ENCODE data around the gene LTBR. TPM values are rescaled to one million over a fixed set of nuclear protein-coding genes. Genes with fewer than 3 reads are reported as not detected.

The LTBR gene
- total and polyA plus RNA-seq, 2 experiments from 2014 or later: 42.4 to 79.8 TPM

DNA sequence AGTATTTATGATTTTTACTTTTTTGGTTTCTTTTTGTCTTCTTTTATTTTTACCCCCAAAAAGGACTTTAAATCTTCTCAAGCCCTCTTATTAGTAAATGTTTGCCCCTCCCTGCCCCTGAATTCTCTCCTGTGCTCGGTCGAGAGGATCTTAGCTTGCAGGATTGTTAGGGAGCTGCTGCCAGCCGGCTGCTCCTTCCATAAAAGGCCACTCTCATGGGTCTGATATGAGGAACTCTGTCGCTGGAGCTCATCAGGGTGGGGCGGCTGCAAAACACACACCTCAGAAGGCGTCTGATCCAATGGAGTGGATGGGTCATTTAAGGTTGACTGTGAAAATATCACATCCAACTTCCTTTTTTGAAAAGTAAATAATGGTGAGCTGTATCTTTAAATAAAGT, 8.5 kb downstream of the LTBR start:
- Histone ChIP-seq H3K4me1 (ENCODE audit: insufficient read depth) (peaks cover 5% of the 10 kb centered on the region), H3K9me2 (replicated peaks; ENCODE audit: insufficient read depth) (no peaks in the 10 kb centered on the region), H3K9me3 (ENCODE audit: low read depth) (no peaks in the 10 kb centered on the region), H3K27me3 (no peaks in the 10 kb centered on the region), H4K20me1 (ENCODE audit: insufficient read depth, poor library complexity, severe bottlenecking) (no peaks in the 10 kb centered on the region), H2AFZ (no peak overlapping the region), H3K79me2 (no peaks in the 10 kb centered on the region), H3K36me3 (replicated peaks; ENCODE audit: insufficient read depth, low read depth) (no peaks in the 10 kb centered on the region), H3K27ac (peak overlapping the region; percentile 69), H3K4me3 (no peak overlapping the region), H3K4me2 (no peak overlapping the region)
- WGBS (ENCODE audit: low lambda C conversion rate, missing lambda C conversion rate): 46% methylated on average over 6 of the region's 6 CpGs
- no peak for DNase-seq (ENCODE audit: low spot score)
- TF ChIP-seq EZH2phosphoT487 (IDR thresholded peaks at IDR 0.05; ENCODE audit: low read depth, severe bottlenecking, unreplicated experiment) (no peak), CTCF (IDR thresholded peaks at IDR 0.05; ENCODE audit: poor library complexity) (no peak), EZH2 (IDR thresholded peaks at IDR 0.05; ENCODE audit: borderline replicate concordance) (no peak)

- H3K27me3 ChIP-seq: no peaks in the 10 kb centered on the region
- H4K20me1 ChIP-seq (ENCODE audit: insufficient read depth, poor library complexity, severe bottlenecking): no peaks in the 10 kb centered on the region
- no peak overlapping the region for H3K4me2 ChIP-seq
- no peaks in the 10 kb centered on the region for H3K79me2 ChIP-seq
- no peak overlapping the region for H2AFZ ChIP-seq
- H3K9me3 ChIP-seq (ENCODE audit: low read depth): no peaks in the 10 kb centered on the region
- H3K27ac ChIP-seq: no peak overlapping the region
- DNase-seq (ENCODE audit: low spot score): no peak
- H3K4me3 ChIP-seq: no peak overlapping the region
- TF ChIP-seq EZH2phosphoT487 (IDR thresholded peaks at IDR 0.05; ENCODE audit: low read depth, severe bottlenecking, unreplicated experiment) (no peak), CTCF (IDR thresholded peaks at IDR 0.05; ENCODE audit: poor library complexity) (no peak), EZH2 (IDR thresholded peaks at IDR 0.05; ENCODE audit: borderline replicate concordance) (no peak)
- no peaks in the 10 kb centered on the region for H3K9me2 ChIP-seq (replicated peaks; ENCODE audit: insufficient read depth)
- H3K36me3 ChIP-seq (replicated peaks; ENCODE audit: insufficient read depth, low read depth): no peaks in the 10 kb centered on the region
- 96% methylated on average over 7 of the region's 7 CpGs for WGBS (ENCODE audit: low lambda C conversion rate, missing lambda C conversion rate)
- H3K4me1 ChIP-seq (ENCODE audit: insufficient read depth): peaks cover 5% of the 10 kb centered on the region
Measured at GRCh38 chr12:6393109-6393508, 9.1 kb downstream of the LTBR start.

DNA sequence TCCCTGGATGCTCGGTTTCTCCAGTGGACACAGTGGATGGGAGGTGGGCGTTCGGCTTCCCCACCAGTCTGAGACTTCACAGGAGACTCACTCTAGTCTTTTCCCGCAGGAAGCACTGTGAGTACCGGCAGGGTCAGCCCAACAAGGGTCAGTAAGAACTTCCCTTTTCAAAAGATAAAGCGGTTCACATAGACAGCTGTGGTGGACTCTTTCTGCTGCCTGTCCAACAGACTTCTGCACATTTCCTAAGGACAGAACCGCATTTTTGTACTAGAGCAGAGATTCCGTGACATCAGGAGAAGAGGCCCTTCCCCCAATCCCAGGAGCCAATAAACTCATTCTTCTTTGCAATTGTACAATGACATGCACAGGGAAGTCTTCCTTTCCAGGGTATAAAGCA, 10.4 kb downstream of the LTBR start:
- H3K27ac ChIP-seq: no peak overlapping the region
- TF ChIP-seq EZH2phosphoT487 (IDR thresholded peaks at IDR 0.05; ENCODE audit: low read depth, severe bottlenecking, unreplicated experiment) (no peak), EZH2 (IDR thresholded peaks at IDR 0.05; ENCODE audit: borderline replicate concordance) (no peak), CTCF (IDR thresholded peaks at IDR 0.05; ENCODE audit: poor library complexity) (no peak)
- 95% methylated on average over 8 of the region's 8 CpGs for WGBS (ENCODE audit: low lambda C conversion rate, missing lambda C conversion rate)

DNA sequence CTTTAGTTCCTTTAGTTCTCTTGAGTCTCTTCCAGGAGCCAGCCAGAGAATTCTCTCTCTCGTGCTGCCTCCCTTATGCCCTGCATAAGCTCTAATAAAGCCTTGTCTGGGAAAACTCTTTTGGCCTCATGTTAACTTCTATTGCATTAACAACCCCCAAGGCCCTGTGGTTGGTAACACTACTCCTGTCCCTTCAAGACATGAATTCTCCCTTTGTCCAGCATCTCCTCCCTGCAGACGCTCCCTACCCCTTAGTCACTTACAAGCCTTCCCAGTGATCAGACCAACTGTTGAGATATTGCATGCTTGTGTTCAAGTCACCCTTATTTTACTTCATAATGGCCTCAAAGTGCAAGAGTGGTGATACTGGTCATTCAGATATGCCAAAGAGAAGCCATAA, 12.1 kb downstream of the LTBR start:
- Histone ChIP-seq H3K9me3 (ENCODE audit: low read depth) (no peaks in the 10 kb centered on the region), H3K27me3 (no peaks in the 10 kb centered on the region), H3K9me2 (replicated peaks; ENCODE audit: insufficient read depth) (no peaks in the 10 kb centered on the region), H3K4me3 (no peak overlapping the region), H2AFZ (no peak overlapping the region), H3K27ac (no peak overlapping the region), H4K20me1 (ENCODE audit: insufficient read depth, poor library complexity, severe bottlenecking) (no peaks in the 10 kb centered on the region), H3K79me2 (no peaks in the 10 kb centered on the region), H3K36me3 (replicated peaks; ENCODE audit: insufficient read depth, low read depth) (no peaks in the 10 kb centered on the region), H3K4me1 (ENCODE audit: insufficient read depth) (peaks cover 5% of the 10 kb centered on the region), H3K4me2 (no peak overlapping the region)
- TF ChIP-seq CTCF (IDR thresholded peaks at IDR 0.05; ENCODE audit: poor library complexity): no peak
- no peak for TF ChIP-seq EZH2phosphoT487 (IDR thresholded peaks at IDR 0.05; ENCODE audit: low read depth, severe bottlenecking, unreplicated experiment)
- TF ChIP-seq EZH2 (IDR thresholded peaks at IDR 0.05; ENCODE audit: borderline replicate concordance): no peak
- DNase-seq (ENCODE audit: low spot score): no peak
- WGBS (ENCODE audit: low lambda C conversion rate, missing lambda C conversion rate): 87% methylated on average over 2 of the region's 2 CpGs

More for the DNA sequence above, 10.4 kb downstream of the LTBR start:
- no peaks in the 10 kb centered on the region for H3K36me3 ChIP-seq (replicated peaks; ENCODE audit: insufficient read depth, low read depth)
- no peaks in the 10 kb centered on the region for H3K9me2 ChIP-seq (replicated peaks; ENCODE audit: insufficient read depth)
- no peak overlapping the region for H3K4me2 ChIP-seq
- H4K20me1 ChIP-seq (ENCODE audit: insufficient read depth, poor library complexity, severe bottlenecking): no peaks in the 10 kb centered on the region
- DNase-seq (ENCODE audit: low spot score): no peak
- no peaks in the 10 kb centered on the region for H3K79me2 ChIP-seq
- H3K4me3 ChIP-seq: no peak overlapping the region
- H3K27me3 ChIP-seq: no peaks in the 10 kb centered on the region
- no peak overlapping the region for H2AFZ ChIP-seq
- H3K4me1 ChIP-seq (ENCODE audit: insufficient read depth): peaks cover 5% of the 10 kb centered on the region
- H3K9me3 ChIP-seq (ENCODE audit: low read depth): no peaks in the 10 kb centered on the region
